AG09319 (cell line): ENCODE data around the gene GSTA5.
A peak's percentile ranks its signal among the peaks of the same experiment; 100 is the strongest.
"Not testable (repeated sequence)": the region's sequence is repeated elsewhere in the genome, so short reads cannot be mapped to it uniquely, and the experiment has no call there.

Source experiments
- DNase-seq: peaks from one replicate; pipeline ENCODE4 v3.0.0-alpha.2; 2010; ENCODE audit warnings: low read depth; ENCODE audit errors: extremely low read depth
- CTCF ChIP-seq: IDR thresholded peaks from 2 replicates; pipeline ENCODE4 v1.5.1; 2011; ENCODE audit warnings: low read depth, mild to moderate bottlenecking, inconsistent platforms, low read length, moderate library complexity

GSTA5 gene

DNA sequence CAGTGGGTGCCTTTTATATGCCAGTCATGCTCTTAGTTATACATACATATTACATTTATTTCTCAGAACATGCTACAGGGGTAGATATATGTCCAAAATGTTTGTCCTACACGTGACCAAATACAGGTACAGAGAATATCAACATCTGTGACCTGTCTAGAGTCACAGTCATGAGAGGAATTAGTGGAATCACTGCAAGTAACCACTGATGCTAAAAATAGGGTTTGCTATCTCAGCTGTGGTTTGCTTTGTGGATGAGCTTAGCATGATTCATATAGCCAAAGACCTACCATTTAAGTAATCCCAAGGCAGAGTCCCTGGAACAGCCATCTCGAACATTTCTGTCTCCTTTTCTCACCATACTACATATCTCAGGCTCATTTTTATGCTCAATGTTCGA lies 36.6 kb upstream of the GSTA5 start:
- DNase-seq, result peak; percentile 16
- no peak for TF ChIP-seq CTCF

GRCh38 chr6:52876056-52876787 lies 35.6 kb upstream of the GSTA5 start:
- DNase-seq, result no peak
- no peak for TF ChIP-seq CTCF

DNA sequence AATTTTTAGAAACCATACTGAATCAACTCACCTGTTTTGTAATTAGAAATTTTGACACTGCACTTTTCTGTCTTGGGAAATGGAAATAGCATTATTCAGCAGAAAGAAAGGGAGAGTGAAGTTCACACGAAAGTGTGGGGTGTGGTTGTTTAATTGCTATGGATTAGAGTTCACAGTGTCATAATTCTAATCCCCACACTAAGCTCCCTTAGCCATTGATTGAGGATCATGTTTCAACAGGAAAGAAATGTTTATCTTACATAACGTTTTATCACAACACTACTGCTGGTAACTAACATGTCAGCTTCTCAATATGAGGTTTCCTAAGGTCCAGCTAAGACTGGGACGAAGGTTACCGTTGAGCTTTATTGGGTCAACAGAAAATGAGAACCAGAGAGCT lies 31.4 kb upstream of the GSTA5 start:
- DNase-seq, result no peak

GRCh38 chr6:52871621-52872020 lies 31.0 kb upstream of the GSTA5 start:
- TF ChIP-seq CTCF, result no peak
- no peak for DNase-seq

More for the DNA sequence above, 31.4 kb upstream of the GSTA5 start:
- TF ChIP-seq CTCF, result no peak

DNA sequence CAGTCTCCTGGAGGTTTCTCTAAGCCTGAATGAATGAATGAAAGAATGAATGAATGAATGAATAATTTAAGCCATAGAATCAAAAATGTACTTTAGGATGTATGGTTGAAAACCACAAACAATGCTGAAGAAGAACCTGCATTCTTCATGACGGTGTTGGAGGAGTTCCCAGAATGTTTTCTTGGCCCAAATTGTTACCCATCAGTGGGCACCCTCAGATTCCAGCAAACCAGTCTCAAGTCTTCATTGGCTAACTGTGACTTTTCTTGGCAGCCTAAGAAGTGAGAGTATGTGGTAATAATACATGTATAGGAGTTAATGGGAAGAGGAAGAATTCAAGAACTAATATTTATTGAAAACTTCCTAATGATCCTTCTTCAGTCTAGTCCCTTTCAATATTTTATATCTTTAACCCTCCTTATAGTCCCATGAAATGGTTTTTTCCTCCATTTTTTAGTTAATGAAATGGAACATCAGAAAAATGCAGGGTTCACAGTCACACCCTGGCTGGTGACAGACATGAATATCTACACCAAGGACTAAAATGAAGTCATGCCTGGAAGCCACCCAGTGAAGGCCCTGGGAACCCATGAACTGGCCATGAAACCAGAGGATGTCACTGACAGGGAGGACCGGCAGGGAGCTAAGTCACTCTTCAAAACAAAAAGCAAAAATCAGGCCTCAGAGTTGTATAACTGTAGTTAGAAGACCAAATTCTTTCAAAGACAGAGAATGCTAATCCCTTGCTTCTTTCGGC lies 29.9 kb upstream of the GSTA5 start:
- DNase-seq, result not testable (repeated sequence)

- not testable (repeated sequence) for DNase-seq
Measured at GRCh38 chr6:52868899-52869298, 28.3 kb upstream of the GSTA5 start.

DNA sequence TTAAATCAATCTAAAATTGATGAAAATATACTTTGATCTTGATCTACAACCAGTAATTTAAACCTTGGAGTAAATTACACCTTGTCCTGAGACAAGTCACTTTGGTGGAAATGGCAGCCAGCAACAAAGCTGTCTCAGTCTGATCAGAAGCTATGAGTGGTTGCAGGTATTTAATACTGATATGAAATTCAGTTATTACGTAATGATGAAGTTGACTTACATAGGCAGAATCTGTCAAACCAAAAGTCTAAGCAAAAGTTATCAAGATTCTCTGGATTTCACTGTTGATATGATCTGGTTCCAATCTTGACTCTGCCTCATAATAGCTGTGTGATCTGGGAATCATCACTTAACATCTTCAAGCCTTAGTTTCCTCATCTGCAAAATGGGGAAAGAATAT lies 27.6 kb upstream of the GSTA5 start:
- DNase-seq, result no peak

GRCh38 chr6:52861151-52861550 lies 20.5 kb upstream of the GSTA5 start:
- DNase-seq, result not testable (repeated sequence)

More for the DNA sequence above, 27.6 kb upstream of the GSTA5 start:
- TF ChIP-seq CTCF, result no peak

DNA sequence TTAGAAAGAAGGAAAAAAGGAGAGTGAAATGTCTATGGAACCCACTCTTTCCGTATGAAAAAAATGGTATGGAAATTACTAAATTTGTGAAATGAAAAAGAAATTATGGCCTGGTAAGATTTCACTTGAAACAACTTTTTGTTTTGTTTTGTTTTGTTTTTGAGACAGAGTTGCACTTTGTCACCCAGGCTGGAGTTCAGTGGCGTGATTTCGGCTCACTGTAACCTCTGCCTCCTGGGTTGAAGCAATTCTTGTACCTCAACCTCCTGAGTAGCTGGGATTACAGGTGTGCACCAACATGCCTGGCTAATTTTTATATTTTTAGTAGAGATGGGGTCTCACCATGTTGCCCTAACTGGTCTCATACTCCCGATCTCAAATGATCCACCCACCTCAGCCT lies 17.8 kb upstream of the GSTA5 start:
- TF ChIP-seq CTCF, result no peak
- no peak for DNase-seq

- DNase-seq, result not testable (repeated sequence)
Measured at GRCh38 chr6:52856137-52856536, 15.5 kb upstream of the GSTA5 start.
